ENCODE data around the gene PRR15. TPM values are rescaled to one million over a fixed set of nuclear protein-coding genes. Genes with fewer than 3 reads are reported as not detected.

The PRR15 gene
- total and polyA plus RNA-seq, 2 of the 13 experiments (the other 11 are each of a cell fraction or from before 2014, with no cell fraction given): 2.3 to 7.8 TPM

DNA sequence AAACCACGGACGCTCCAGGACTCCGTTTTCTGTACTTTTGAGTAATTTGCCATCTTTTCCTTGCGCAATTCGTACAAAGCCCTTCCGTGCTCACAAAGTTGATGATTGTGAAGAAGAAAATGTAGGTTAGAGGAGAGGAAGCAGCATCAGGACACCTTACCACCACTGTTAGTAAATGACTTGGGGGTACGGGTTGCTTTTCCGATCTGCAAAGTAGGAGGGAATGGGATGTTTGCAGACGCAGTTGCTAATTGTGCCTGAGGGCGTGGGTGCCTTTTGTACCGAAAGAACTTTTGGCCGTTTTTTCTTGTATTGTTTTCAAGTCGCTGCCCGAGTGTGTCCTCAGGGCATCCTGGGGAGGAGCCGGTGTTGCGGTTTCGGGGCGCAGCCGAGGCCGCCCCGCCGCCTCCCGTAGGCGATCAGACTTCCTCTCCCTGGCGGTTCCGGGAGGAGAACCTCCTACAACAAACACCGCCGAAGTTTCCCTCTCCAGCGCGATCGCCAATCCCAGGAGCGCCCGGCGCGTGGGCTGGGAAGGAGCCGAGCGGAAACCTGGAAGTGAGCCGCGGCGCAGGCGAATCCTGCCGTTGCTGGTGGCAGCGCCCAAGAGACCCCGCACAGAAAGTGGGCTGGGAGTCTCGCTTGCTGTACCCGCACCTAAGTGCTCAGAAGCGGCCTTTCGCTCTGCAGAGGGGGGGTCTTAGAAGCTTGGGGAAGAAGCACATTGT is 1.0 kb downstream of the PRR15 start (continued):
- TF ChIP-seq, protein P1, sequence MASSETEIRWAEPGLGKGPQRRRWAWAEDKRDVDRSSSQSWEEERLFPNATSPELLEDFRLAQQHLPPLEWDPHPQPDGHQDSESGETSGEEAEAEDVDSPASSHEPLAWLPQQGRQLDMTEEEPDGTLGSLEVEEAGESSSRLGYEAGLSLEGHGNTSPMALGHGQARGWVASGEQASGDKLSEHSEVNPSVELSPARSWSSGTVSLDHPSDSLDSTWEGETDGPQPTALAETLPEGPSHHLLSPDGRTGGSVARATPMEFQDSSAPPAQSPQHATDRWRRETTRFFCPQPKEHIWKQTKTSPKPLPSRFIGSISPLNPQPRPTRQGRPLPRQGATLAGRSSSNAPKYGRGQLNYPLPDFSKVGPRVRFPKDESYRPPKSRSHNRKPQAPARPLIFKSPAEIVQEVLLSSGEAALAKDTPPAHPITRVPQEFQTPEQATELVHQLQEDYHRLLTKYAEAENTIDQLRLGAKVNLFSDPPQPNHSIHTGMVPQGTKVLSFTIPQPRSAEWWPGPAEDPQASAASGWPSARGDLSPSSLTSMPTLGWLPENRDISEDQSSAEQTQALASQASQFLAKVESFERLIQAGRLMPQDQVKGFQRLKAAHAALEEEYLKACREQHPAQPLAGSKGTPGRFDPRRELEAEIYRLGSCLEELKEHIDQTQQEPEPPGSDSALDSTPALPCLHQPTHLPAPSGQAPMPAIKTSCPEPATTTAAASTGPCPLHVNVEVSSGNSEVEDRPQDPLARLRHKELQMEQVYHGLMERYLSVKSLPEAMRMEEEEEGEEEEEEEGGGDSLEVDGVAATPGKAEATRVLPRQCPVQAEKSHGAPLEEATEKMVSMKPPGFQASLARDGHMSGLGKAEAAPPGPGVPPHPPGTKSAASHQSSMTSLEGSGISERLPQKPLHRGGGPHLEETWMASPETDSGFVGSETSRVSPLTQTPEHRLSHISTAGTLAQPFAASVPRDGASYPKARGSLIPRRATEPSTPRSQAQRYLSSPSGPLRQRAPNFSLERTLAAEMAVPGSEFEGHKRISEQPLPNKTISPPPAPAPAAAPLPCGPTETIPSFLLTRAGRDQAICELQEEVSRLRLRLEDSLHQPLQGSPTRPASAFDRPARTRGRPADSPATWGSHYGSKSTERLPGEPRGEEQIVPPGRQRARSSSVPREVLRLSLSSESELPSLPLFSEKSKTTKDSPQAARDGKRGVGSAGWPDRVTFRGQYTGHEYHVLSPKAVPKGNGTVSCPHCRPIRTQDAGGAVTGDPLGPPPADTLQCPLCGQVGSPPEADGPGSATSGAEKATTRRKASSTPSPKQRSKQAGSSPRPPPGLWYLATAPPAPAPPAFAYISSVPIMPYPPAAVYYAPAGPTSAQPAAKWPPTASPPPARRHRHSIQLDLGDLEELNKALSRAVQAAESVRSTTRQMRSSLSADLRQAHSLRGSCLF (CRISPR knock-in tag; IDR thresholded peaks at IDR 0.05; ENCODE audit: borderline replicate concordance): no peak
- TF ChIP-seq SMAD9 (CRISPR knock-in tag; IDR thresholded peaks at IDR 0.05) (no peak), ZNF543 (CRISPR knock-in tag; IDR thresholded peaks at IDR 0.05) (no peak), ETV5 (CRISPR knock-in tag; IDR thresholded peaks at IDR 0.05; ENCODE audit: borderline replicate concordance) (peak; percentile 35; the same call in 1 of the 2 replicates), ZNF678 (CRISPR knock-in tag; IDR thresholded peaks at IDR 0.05) (no peak; the same call in 1 of the 2 replicates), JDP2 (CRISPR knock-in tag; IDR thresholded peaks at IDR 0.05; ENCODE audit: borderline replicate concordance) (no peak), ZFP36 (IDR thresholded peaks at IDR 0.05; ENCODE audit: borderline replicate concordance, low read depth, low read length, partially characterized antibody) (no peak), RFX5 (IDR thresholded peaks at IDR 0.05; ENCODE audit: low read depth, low read length) (no peak), KDM5B (CRISPR knock-in tag; IDR thresholded peaks at IDR 0.05; ENCODE audit: borderline replicate concordance) (no peak), ZNF33B (CRISPR knock-in tag; IDR thresholded peaks at IDR 0.05) (no peak), ZNF772 (CRISPR knock-in tag; IDR thresholded peaks at IDR 0.05) (no peak), MTF1 (CRISPR knock-in tag; IDR thresholded peaks at IDR 0.05) (no peak), ZNF546 (CRISPR knock-in tag; conservative IDR thresholded peaks at IDR 0.05) (no peak)
- TF ChIP-seq, protein P2, sequence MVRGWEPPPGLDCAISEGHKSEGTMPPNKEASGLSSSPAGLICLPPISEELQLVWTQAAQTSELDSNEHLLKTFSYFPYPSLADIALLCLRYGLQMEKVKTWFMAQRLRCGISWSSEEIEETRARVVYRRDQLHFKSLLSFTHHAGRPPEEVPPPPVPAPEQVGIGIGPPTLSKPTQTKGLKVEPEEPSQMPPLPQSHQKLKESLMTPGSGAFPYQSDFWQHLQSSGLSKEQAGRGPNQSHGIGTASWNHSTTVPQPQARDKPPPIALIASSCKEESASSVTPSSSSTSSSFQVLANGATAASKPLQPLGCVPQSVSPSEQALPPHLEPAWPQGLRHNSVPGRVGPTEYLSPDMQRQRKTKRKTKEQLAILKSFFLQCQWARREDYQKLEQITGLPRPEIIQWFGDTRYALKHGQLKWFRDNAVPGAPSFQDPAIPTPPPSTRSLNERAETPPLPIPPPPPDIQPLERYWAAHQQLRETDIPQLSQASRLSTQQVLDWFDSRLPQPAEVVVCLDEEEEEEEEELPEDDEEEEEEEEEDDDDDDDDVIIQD (CRISPR knock-in tag; IDR thresholded peaks at IDR 0.05; ENCODE audit: low read depth): no peak
- TF ChIP-seq, protein P3, sequence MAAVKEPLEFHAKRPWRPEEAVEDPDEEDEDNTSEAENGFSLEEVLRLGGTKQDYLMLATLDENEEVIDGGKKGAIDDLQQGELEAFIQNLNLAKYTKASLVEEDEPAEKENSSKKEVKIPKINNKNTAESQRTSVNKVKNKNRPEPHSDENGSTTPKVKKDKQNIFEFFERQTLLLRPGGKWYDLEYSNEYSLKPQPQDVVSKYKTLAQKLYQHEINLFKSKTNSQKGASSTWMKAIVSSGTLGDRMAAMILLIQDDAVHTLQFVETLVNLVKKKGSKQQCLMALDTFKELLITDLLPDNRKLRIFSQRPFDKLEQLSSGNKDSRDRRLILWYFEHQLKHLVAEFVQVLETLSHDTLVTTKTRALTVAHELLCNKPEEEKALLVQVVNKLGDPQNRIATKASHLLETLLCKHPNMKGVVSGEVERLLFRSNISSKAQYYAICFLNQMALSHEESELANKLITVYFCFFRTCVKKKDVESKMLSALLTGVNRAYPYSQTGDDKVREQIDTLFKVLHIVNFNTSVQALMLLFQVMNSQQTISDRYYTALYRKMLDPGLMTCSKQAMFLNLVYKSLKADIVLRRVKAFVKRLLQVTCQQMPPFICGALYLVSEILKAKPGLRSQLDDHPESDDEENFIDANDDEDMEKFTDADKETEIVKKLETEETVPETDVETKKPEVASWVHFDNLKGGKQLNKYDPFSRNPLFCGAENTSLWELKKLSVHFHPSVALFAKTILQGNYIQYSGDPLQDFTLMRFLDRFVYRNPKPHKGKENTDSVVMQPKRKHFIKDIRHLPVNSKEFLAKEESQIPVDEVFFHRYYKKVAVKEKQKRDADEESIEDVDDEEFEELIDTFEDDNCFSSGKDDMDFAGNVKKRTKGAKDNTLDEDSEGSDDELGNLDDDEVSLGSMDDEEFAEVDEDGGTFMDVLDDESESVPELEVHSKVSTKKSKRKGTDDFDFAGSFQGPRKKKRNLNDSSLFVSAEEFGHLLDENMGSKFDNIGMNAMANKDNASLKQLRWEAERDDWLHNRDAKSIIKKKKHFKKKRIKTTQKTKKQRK (IDR thresholded peaks at IDR 0.05; ENCODE audit: low read length): no peak
